IMR-90 (cell line): ENCODE results near the gene GNAI2. TPM values are rescaled to one million over a fixed set of nuclear protein-coding genes. Genes with fewer than 3 reads are reported as not detected.

Experiments used
- ATAC-seq: fragments of 200-7000 bp; cut with Tn5 transposase; 2 replicates; pipeline ENCODE4 v1.9.1; 2020; ENCODE audit warnings: low read depth, mild to moderate bottlenecking, moderate library complexity
- BruUV-seq: library from RNA; stranded (reverse); fragments of 400-500 nt; replicated peaks from 2 replicates; lab custom pipeline; 2021; lab: Mats Ljungman, UMichigan
- CTCF ChIA-PET: fragments of 300-600 bp; formaldehyde crosslinking; extraction: SDS; loops from one replicate; lab custom pipeline; 2021; ENCODE audit warnings: antibody characterized with exemption; lab: Yijun Ruan, JAX
- POLR2A ChIA-PET: fragments of 300-600 bp; sonication (Branson Sonifier 250); formaldehyde crosslinking; loops from one replicate; lab custom pipeline; 2022; ENCODE audit warnings: antibody characterized with exemption; ENCODE audit not compliant: unreplicated experiment; lab: Charles Lee
- DNase-seq: peaks from one replicate; pipeline ENCODE4 v3.0.0; 2013
- H2AFZ ChIP-seq: replicated peaks from 2 replicates; pipeline ENCODE3; 2013; ENCODE audit warnings: low read length, mild to moderate bottlenecking; ENCODE audit not compliant: poor library complexity
- H2AK5ac ChIP-seq: 2 replicates; pipeline ENCODE4 v1.6.1; 2013; ENCODE audit warnings: low read depth, low read length, inconsistent platforms
- H2AK9ac ChIP-seq: replicated peaks from 2 replicates; pipeline ENCODE3; 2013; ENCODE audit warnings: mild to moderate bottlenecking, low read depth, low read length, moderate library complexity; ENCODE audit not compliant: poor library complexity
- H2BK120ac ChIP-seq: 2 replicates; pipeline ENCODE4 v1.6.1; 2013; ENCODE audit warnings: low read depth, low read length, inconsistent platforms
- H2BK15ac ChIP-seq: 3 replicates; pipeline ENCODE4 v1.6.1; 2013; ENCODE audit warnings: low read depth, low read length, inconsistent platforms
- H2BK20ac ChIP-seq: 2 replicates; pipeline ENCODE4 v1.6.1; 2013; ENCODE audit warnings: low read depth, mild to moderate bottlenecking, inconsistent platforms, low read length, moderate library complexity
- H2BK5ac ChIP-seq: 2 replicates; pipeline ENCODE4 v1.6.1; 2013; ENCODE audit warnings: mild to moderate bottlenecking, low read depth, low read length, inconsistent platforms; ENCODE audit not compliant: poor library complexity, severe bottlenecking
- H3K14ac ChIP-seq: replicated peaks from 2 replicates; pipeline ENCODE4 v1.6.1; 2013; ENCODE audit warnings: low read depth, low read length, inconsistent platforms
- H3K18ac ChIP-seq: 2 replicates; pipeline ENCODE4 v1.6.1; 2013; ENCODE audit warnings: low read depth, low read length, control low read depth
- H3K23ac ChIP-seq: 2 replicates; pipeline ENCODE4 v1.6.1; 2013; ENCODE audit warnings: low read depth, low read length, inconsistent platforms
- H3K27ac ChIP-seq: 2 replicates; pipeline ENCODE4 v1.5.1; 2013; ENCODE audit warnings: mild to moderate bottlenecking, control low read depth, low read length; ENCODE audit not compliant: insufficient read depth
- H3K27me3 ChIP-seq: 2 replicates; pipeline ENCODE4 v1.6.1; 2013; ENCODE audit warnings: low read length; ENCODE audit not compliant: control insufficient read depth, insufficient read depth
- H3K36me3 ChIP-seq: 2 replicates; pipeline ENCODE4 v1.6.1; 2013; ENCODE audit warnings: low read length, mixed read lengths; ENCODE audit not compliant: control insufficient read depth, insufficient read depth
- H3K4ac ChIP-seq: 2 replicates; pipeline ENCODE4 v1.6.1; 2013; ENCODE audit warnings: low read depth, low read length, inconsistent platforms
- H3K4me1 ChIP-seq: 2 replicates; pipeline ENCODE4 v1.6.1; 2013; ENCODE audit warnings: low read length, mixed read lengths; ENCODE audit not compliant: control insufficient read depth, insufficient read depth
- H3K4me2 ChIP-seq: 2 replicates; pipeline ENCODE4 v1.6.1; 2013; ENCODE audit warnings: low read depth, mild to moderate bottlenecking, control low read depth, low read length, moderate library complexity
- H3K4me3 ChIP-seq: 2 replicates; pipeline ENCODE4 v1.5.1; 2013; ENCODE audit warnings: low read depth, mild to moderate bottlenecking, control low read depth, low read length, moderate library complexity; ENCODE audit not compliant: insufficient read depth
- H3K56ac ChIP-seq: 2 replicates; pipeline ENCODE4 v1.6.1; 2013; ENCODE audit warnings: low read length, inconsistent platforms; ENCODE audit not compliant: insufficient read depth; ENCODE audit errors: extremely low read depth
- H3K79me1 ChIP-seq, 2 experiments: 2 replicates each; pipeline ENCODE4 v1.6.1; 2013; ENCODE audit warnings: low read length in 2 of 2, inconsistent platforms in 1 of 2, low read depth in 1 of 2
- H3K9ac ChIP-seq: 2 replicates; pipeline ENCODE4 v1.6.1; 2013; ENCODE audit warnings: low read depth, low read length, control low read depth
- H3K9me1 ChIP-seq: 2 replicates; pipeline ENCODE4 v1.6.1; 2013; ENCODE audit warnings: low read length, inconsistent platforms; ENCODE audit not compliant: insufficient read depth
- H3K9me3 ChIP-seq: 2 replicates; pipeline ENCODE4 v1.6.1; 2013; ENCODE audit warnings: low read length; ENCODE audit not compliant: control insufficient read depth, insufficient read depth
- H4K20me1 ChIP-seq: 2 replicates; pipeline ENCODE4 v1.6.1; 2013; ENCODE audit warnings: low read length, inconsistent platforms; ENCODE audit not compliant: insufficient read depth
- H4K5ac ChIP-seq: 2 replicates; pipeline ENCODE4 v1.6.1; 2013; ENCODE audit warnings: mild to moderate bottlenecking, low read depth, low read length, control low read depth
- H4K8ac ChIP-seq, 2 experiments: 2 replicates each; pipeline ENCODE4 v1.6.1; 2013; ENCODE audit warnings: low read depth in 2 of 2, low read length in 2 of 2, control low read depth in 1 of 2, inconsistent platforms in 1 of 2
- H4K91ac ChIP-seq: 2 replicates; pipeline ENCODE4 v1.6.1; 2013; ENCODE audit warnings: low read depth, low read length, inconsistent platforms; ENCODE audit not compliant: insufficient read depth
- CEBPB ChIP-seq: IDR thresholded peaks from 2 replicates; pipeline ENCODE4 v1.6.1; 2012; ENCODE audit warnings: low read depth, low read length, improper control_type of control experiment
- FOS ChIP-seq: fragments of 150-350 bp; IDR thresholded peaks from 2 replicates; pipeline ENCODE4 v1.6.1; 2016; ENCODE audit warnings: low read depth, low read length
- POLR2A ChIP-seq: IDR thresholded peaks from 2 replicates; pipeline ENCODE4 v1.6.1; 2012; ENCODE audit warnings: mild to moderate bottlenecking, low read depth, low read length
- SMC3 ChIP-seq: fragments of 150-350 bp; IDR thresholded peaks from 2 replicates; pipeline ENCODE4 v1.6.1; 2016; ENCODE audit warnings: low read depth, mild to moderate bottlenecking, antibody characterized with exemption, low read length, moderate library complexity
- WGBS, 2 experiments: methylation state at CpG; one replicate each; pipeline versions ENCODE4 v1.1.5 to v1.1.7; 2013; ENCODE audit warnings: missing lambda C conversion rate in 2 of 2; ENCODE audit not compliant: insufficient read length in 1 of 2; ENCODE audit errors: extremely low coverage in 2 of 2; 5-methylcytosine and 5-hydroxymethylcytosine counted together
- dilution Hi-C: fragments of 300-500 bp; cut with HindIII; formaldehyde crosslinking; loops from one replicate; pipeline ENCODE4 v1.14.3; 2018; ENCODE audit warnings: low sequenced_read_pairs; ENCODE audit not compliant: unreplicated experiment
- in situ Hi-C: fragments of 300-500 bp; cut with MboI; formaldehyde crosslinking; loops from 3 replicates; pipeline ENCODE4 v1.14.3; 2019; ENCODE audit warnings: low sequenced_read_pairs, inconsistent platforms, mixed read lengths
- intact Hi-C: fragments of 100-400 bp; cut with micrococcal nuclease; formaldehyde crosslinking; loops from 2 replicates; pipeline ENCODE4 v1.10.0; 2022
- polyA plus RNA-seq, 3 experiments: library from polyadenylated mRNA; depleted of rRNA; stranded (reverse); fragments of >200 nt; gene quantifications; 2 replicates each; pipeline ENCODE4 v1.2.3, GENCODE V29; 2012; ENCODE audit warnings: low replicate concordance in 1 of 3
- total RNA-seq: library from RNA; depleted of rRNA; stranded (reverse); fragments of >200 nt; gene quantifications from 2 replicates; pipeline ENCODE4 v1.2.3, GENCODE V29; 2012
- TF ChIP-seq, protein P1 (sequence below): fragments of 150-350 bp; IDR thresholded peaks from 2 replicates; pipeline ENCODE4 v1.6.1; 2017; ENCODE audit warnings: mild to moderate bottlenecking, antibody characterized with exemption, low read length, low read depth

GNAI2 gene
- total and polyA plus RNA-seq, 2 of the 4 experiments (the other 2 are of a cell fraction) = 867 to 1,079 TPM

- ATAC-seq = no peak
- Histone ChIP-seq H2BK15ac (no peak overlapping the region), H4K8ac (no peak overlapping the region), H3K18ac (no peak overlapping the region), H3K4me3 (no peak overlapping the region), H2AK9ac (no peak overlapping the region), H3K9me3 (no peaks in the 10 kb centered on the region), H3K56ac (no peak overlapping the region), H3K4me1 (0 out of 2 replicates have a peak, but pooled peaks cover 2% of the 10 kb centered on the region), H2AFZ (no peak overlapping the region), H4K91ac (no peak overlapping the region), H3K27ac (no peak overlapping the region), H3K9ac (no peak overlapping the region), H3K4me2 (no peak overlapping the region), H3K27me3 (no peaks in the 10 kb centered on the region), H4K5ac (no peak overlapping the region), H3K36me3 (peaks cover 18% of the 10 kb centered on the region; the same call in 1 of the 2 replicates), H2BK20ac (no peak overlapping the region), H2BK5ac (no peak overlapping the region), H3K4ac (no peak overlapping the region), H3K9me1 (no peaks in the 10 kb centered on the region), H2BK120ac (no peak overlapping the region), H3K79me1 (no peaks in the 10 kb centered on the region), H4K20me1 (no peaks in the 10 kb centered on the region), H3K23ac (no peak overlapping the region), H3K14ac (no peak overlapping the region), H2AK5ac (no peak overlapping the region)
- TF ChIP-seq FOS (no peak), CEBPB (no peak), SMC3 (no peak), POLR2A (no peak)
- TF ChIP-seq, protein P1, sequence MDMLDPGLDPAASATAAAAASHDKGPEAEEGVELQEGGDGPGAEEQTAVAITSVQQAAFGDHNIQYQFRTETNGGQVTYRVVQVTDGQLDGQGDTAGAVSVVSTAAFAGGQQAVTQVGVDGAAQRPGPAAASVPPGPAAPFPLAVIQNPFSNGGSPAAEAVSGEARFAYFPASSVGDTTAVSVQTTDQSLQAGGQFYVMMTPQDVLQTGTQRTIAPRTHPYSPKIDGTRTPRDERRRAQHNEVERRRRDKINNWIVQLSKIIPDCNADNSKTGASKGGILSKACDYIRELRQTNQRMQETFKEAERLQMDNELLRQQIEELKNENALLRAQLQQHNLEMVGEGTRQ = no peak
- CTCF ChIA-PET = no interaction called here
- POLR2A ChIA-PET = no interaction called here
- in situ Hi-C loops = no loop called here
- no peak for DNase-seq
- WGBS, 2 experiments = 84% methylated on average over 15 of the region's 17 CpGs; no CpG with 5 or more reads in 1 of the 2 experiments
- dilution Hi-C loops = no loop called here
- no TSS peak for BruUV-seq
- intact Hi-C loops = no loop called here
These were observed 40.7 kb downstream of the GNAI2 start for GRCh38 chr3:50276762-50277101.
